ENCODE measurements around the gene MYBPC2. TPM values are rescaled to one million over a fixed set of nuclear protein-coding genes. Genes with fewer than 3 reads are reported as not detected.

The MYBPC2 gene
- total RNA-seq, 4 donors from 2014 or later, result 0.29 TPM; not detected in 3

- peaks cover 19% of the 10 kb centered on the region for H3K4me1 ChIP-seq
- no peak for DNase-seq (ENCODE audit: low spot score in 2 of 2)
- H3K4me3 ChIP-seq, result no peak overlapping the region
- TF ChIP-seq EP300 (IDR thresholded peaks at IDR 0.05), result no peak
- TF ChIP-seq CTCF (IDR thresholded peaks at IDR 0.05), result no peak
- H3K9me3 ChIP-seq, result no peaks in the 10 kb centered on the region
- WGBS, result 92% methylated on average over 8 of the region's 8 CpGs
- no peak overlapping the region for H3K27ac ChIP-seq
- H3K27me3 ChIP-seq, result no peaks in the 10 kb centered on the region
- peaks cover 6% of the 10 kb centered on the region for H3K36me3 ChIP-seq
Measured at GRCh38 chr19:50507376-50507775, 74.7 kb downstream of the MYBPC2 start.

GRCh38 chr19:50508843-50509190 is 76.1 kb downstream of the MYBPC2 start:
- TF ChIP-seq EP300 (IDR thresholded peaks at IDR 0.05), result no peak
- TF ChIP-seq POLR2A (IDR thresholded peaks at IDR 0.05), result no peak
- TF ChIP-seq CTCF (IDR thresholded peaks at IDR 0.05), result no peak
- TF ChIP-seq POLR2AphosphoS5 (IDR thresholded peaks at IDR 0.05), result no peak
- Histone ChIP-seq H3K9me3 (no peaks in the 10 kb centered on the region), H3K4me1 (peaks cover 19% of the 10 kb centered on the region), H3K27ac (no peak overlapping the region), H3K4me3 (no peak overlapping the region), H3K36me3 (peaks cover 6% of the 10 kb centered on the region), H3K27me3 (no peaks in the 10 kb centered on the region)
- 82% methylated on average over 3 of the region's 3 CpGs for WGBS
- DNase-seq (ENCODE audit: low spot score in 2 of 2), result no peak

GRCh38 chr19:50509366-50509765 is 76.7 kb downstream of the MYBPC2 start:
- peak in 1 of 2 donors; percentile 26 for DNase-seq (ENCODE audit: low spot score in 2 of 2)
- Histone ChIP-seq H3K9me3 (no peaks in the 10 kb centered on the region), H3K4me1 (peaks cover 19% of the 10 kb centered on the region), H3K4me3 (no peak overlapping the region), H3K27me3 (no peaks in the 10 kb centered on the region), H3K36me3 (peaks cover 6% of the 10 kb centered on the region), H3K27ac (no peak overlapping the region)
- TF ChIP-seq EP300 (IDR thresholded peaks at IDR 0.05) (no peak), POLR2AphosphoS5 (IDR thresholded peaks at IDR 0.05) (no peak), CTCF (IDR thresholded peaks at IDR 0.05) (no peak), POLR2A (IDR thresholded peaks at IDR 0.05) (no peak)
- WGBS, result 84% methylated on average over 11 of the region's 11 CpGs

- 60% methylated on average over 13 of the region's 26 CpGs for WGBS
- H3K27ac ChIP-seq, result peak overlapping the region; percentile 67
- peaks cover 19% of the 10 kb centered on the region for H3K4me1 ChIP-seq
- no peaks in the 10 kb centered on the region for H3K27me3 ChIP-seq
- TF ChIP-seq POLR2A (IDR thresholded peaks at IDR 0.05) (no peak), POLR2AphosphoS5 (IDR thresholded peaks at IDR 0.05) (no peak), EP300 (IDR thresholded peaks at IDR 0.05) (no peak), CTCF (IDR thresholded peaks at IDR 0.05) (no peak)
- H3K9me3 ChIP-seq, result no peaks in the 10 kb centered on the region
- H3K4me3 ChIP-seq, result peak overlapping the region; percentile 64
- peak; percentile 69 to 71 for DNase-seq (ENCODE audit: low spot score in 2 of 2)
- H3K36me3 ChIP-seq, result peaks cover 6% of the 10 kb centered on the region
Measured at GRCh38 chr19:50510121-50510670, 77.5 kb downstream of the MYBPC2 start.

- 9% methylated on average over 3 of the region's 10 CpGs for WGBS
- peak overlapping the region; percentile 67 for H3K27ac ChIP-seq
- no peak for TF ChIP-seq EP300 (IDR thresholded peaks at IDR 0.05)
- TF ChIP-seq POLR2A (IDR thresholded peaks at IDR 0.05), result no peak
- no peak for TF ChIP-seq CTCF (IDR thresholded peaks at IDR 0.05)
Measured at GRCh38 chr19:50510700-50511068, 78.0 kb downstream of the MYBPC2 start.

More at GRCh38 chr19:50510700-50511068, 78.0 kb downstream of the MYBPC2 start:
- Histone ChIP-seq H3K4me1 (peaks cover 19% of the 10 kb centered on the region), H3K4me3 (peak overlapping the region; percentile 64), H3K36me3 (peaks cover 6% of the 10 kb centered on the region), H3K9me3 (no peaks in the 10 kb centered on the region), H3K27me3 (no peaks in the 10 kb centered on the region)
- DNase-seq (ENCODE audit: low spot score in 2 of 2), result no peak

Data from suprapubic skin (tissue), 4 donors.